H1 (cell line): ENCODE results near the gene CCNE1. TPM values are rescaled to one million over a fixed set of nuclear protein-coding genes. Genes with fewer than 3 reads are reported as not detected.

Source experiments
- CTCF ChIA-PET: fragments of 300-600 bp; sonication (Branson Sonifier 250); formaldehyde crosslinking; loops from one replicate; lab custom pipeline; 2021; ENCODE audit not compliant: partially characterized antibody; lab: Charles Lee
- POLR2A ChIA-PET: fragments of 300-600 bp; sonication (Branson Sonifier 250); formaldehyde crosslinking; loops from one replicate; lab custom pipeline; 2021; ENCODE audit warnings: inconsistent platforms; ENCODE audit not compliant: partially characterized antibody; lab: Charles Lee
- DNase-seq, 2 experiments: peaks; one replicate each; pipeline versions ENCODE4 v3.0.0 to v3.0.0-alpha.2; 2010 to 2022; ENCODE audit warnings: low spot score in 2 of 2, low read depth in 1 of 2, mixed read lengths in 1 of 2
- FAIRE-seq: peaks from 2 replicates; lab custom pipeline; 2011; peaks lifted over from hg19 to GRCh38; lab: Jason Lieb, UNC
- H2AFZ ChIP-seq: 2 replicates; pipeline ENCODE4 v1.8.1; 2012; ENCODE audit warnings: low read length, inconsistent platforms
- H2AK5ac ChIP-seq: 2 replicates; pipeline ENCODE4 v1.6.1; 2013; ENCODE audit warnings: low read depth, low read length
- H2BK120ac ChIP-seq: replicated peaks from 2 replicates; pipeline ENCODE3; 2013; ENCODE audit warnings: low read depth, low read length, inconsistent platforms
- H2BK12ac ChIP-seq: 2 replicates; pipeline ENCODE4 v1.6.1; 2013; ENCODE audit warnings: low read depth, low read length
- H2BK15ac ChIP-seq: 2 replicates; pipeline ENCODE4 v1.6.1; 2013; ENCODE audit warnings: low read length
- H2BK20ac ChIP-seq: 2 replicates; pipeline ENCODE4 v1.6.1; 2013; ENCODE audit warnings: low read length
- H2BK5ac ChIP-seq: 2 replicates; pipeline ENCODE4 v1.6.1; 2013; ENCODE audit warnings: low read depth, low read length
- H3K14ac ChIP-seq: 2 replicates; pipeline ENCODE4 v1.6.1; 2013; ENCODE audit warnings: inconsistent platforms; ENCODE audit not compliant: insufficient read length
- H3K18ac ChIP-seq: 2 replicates; pipeline ENCODE4 v1.6.1; 2013; ENCODE audit warnings: low read length; ENCODE audit errors: extremely low read depth
- H3K23ac ChIP-seq: 2 replicates; pipeline ENCODE4 v1.6.1; 2013; ENCODE audit warnings: inconsistent platforms; ENCODE audit not compliant: insufficient read length
- H3K23me2 ChIP-seq: 2 replicates; pipeline ENCODE4 v1.6.1; 2013; ENCODE audit warnings: low read depth, low read length
- H3K27ac ChIP-seq: 2 replicates; pipeline ENCODE4 v1.6.1; 2011; ENCODE audit warnings: low read depth, low read length, inconsistent platforms
- H3K27me3 ChIP-seq, 4 experiments: replicated peaks in 1 of 4; 1 replicate in 1 of 4; 2 replicates in 3 of 4; pipeline versions ENCODE4 v1.6.1 to v1.8.1; 2011 to 2013; ENCODE audit warnings: low read length in 3 of 4, mild to moderate bottlenecking in 3 of 4, inconsistent platforms in 2 of 4, mixed read lengths in 2 of 4, moderate library complexity in 1 of 4; ENCODE audit not compliant: control insufficient read depth in 3 of 4, insufficient read depth in 3 of 4; ENCODE audit errors: extremely low read depth in 1 of 4
- H3K36me3 ChIP-seq, 4 experiments: 2 replicates each; pipeline versions ENCODE4 v1.6.1 to v1.8.1; 2011 to 2013; ENCODE audit warnings: mild to moderate bottlenecking in 4 of 4, low read length in 3 of 4, moderate library complexity in 2 of 4, control low read depth in 1 of 4, inconsistent platforms in 1 of 4; ENCODE audit not compliant: insufficient read depth in 4 of 4, control insufficient read depth in 2 of 4
- H3K4ac ChIP-seq: replicated peaks from 2 replicates; pipeline ENCODE3; 2013; ENCODE audit warnings: low read length, low read depth, mixed read lengths, inconsistent platforms; ENCODE audit not compliant: insufficient read length
- H3K4me1 ChIP-seq, 4 experiments: replicated peaks in 1 of 4; 1 replicate in 1 of 4; 2 replicates in 3 of 4; pipeline versions ENCODE4 v1.6.1 to v1.8.1; 2011 to 2013; ENCODE audit warnings: low read length in 3 of 4, inconsistent platforms in 2 of 4, mixed read lengths in 1 of 4; ENCODE audit not compliant: insufficient read depth in 4 of 4, control insufficient read depth in 3 of 4
- H3K4me2 ChIP-seq, 2 experiments: 2 replicates each; pipeline versions ENCODE4 v1.6.1 to v1.8.1; 2011 to 2013; ENCODE audit warnings: low read depth in 2 of 2, low read length in 2 of 2, control low read depth in 1 of 2, inconsistent platforms in 1 of 2, mild to moderate bottlenecking in 1 of 2; ENCODE audit not compliant: insufficient read depth in 1 of 2
- H3K4me3 ChIP-seq, 4 experiments: fragments of 200-600, 300-600 bp in 1 of 4; sonication (generic), shearing (Covaris generic), sonication (Bioruptor Twin) in 1 of 4; 2 replicates each; pipeline versions ENCODE4 v1.5.1 to v1.8.1; 2011 to 2016; ENCODE audit warnings: low read length in 4 of 4, low read depth in 3 of 4, control low read depth in 2 of 4, inconsistent platforms in 2 of 4, mild to moderate bottlenecking in 2 of 4, mixed read lengths in 1 of 4, moderate library complexity in 1 of 4; ENCODE audit not compliant: insufficient read depth in 2 of 4; ENCODE audit errors: extremely low read depth in 1 of 4
- H3K56ac ChIP-seq: replicated peaks from 2 replicates; pipeline ENCODE3; 2013; ENCODE audit warnings: low read depth, mild to moderate bottlenecking, mixed read lengths, low read length, inconsistent platforms; ENCODE audit not compliant: insufficient read length
- H3K79me1 ChIP-seq: 2 replicates; pipeline ENCODE4 v1.6.1; 2013; ENCODE audit warnings: low read depth, low read length, control low read depth
- H3K79me2 ChIP-seq, 2 experiments: 2 replicates each; pipeline versions ENCODE4 v1.6.1 to v1.8.1; 2012 to 2013; ENCODE audit warnings: low read length in 2 of 2, mild to moderate bottlenecking in 2 of 2, inconsistent platforms in 1 of 2; ENCODE audit not compliant: insufficient read depth in 2 of 2, control insufficient read depth in 1 of 2
- H3K9ac ChIP-seq, 4 experiments: replicated peaks in 1 of 4; 1 replicate in 1 of 4; 2 replicates in 3 of 4; pipeline versions ENCODE4 v1.6.1 to v1.8.1; 2011 to 2013; ENCODE audit warnings: low read depth in 3 of 4, low read length in 3 of 4, control low read depth in 2 of 4, mild to moderate bottlenecking in 2 of 4, moderate library complexity in 2 of 4, inconsistent platforms in 1 of 4; ENCODE audit errors: extremely low read depth in 1 of 4
- H3K9me3 ChIP-seq, 2 experiments: 2 replicates each; pipeline versions ENCODE4 v1.6.1 to v1.8.1; 2012 to 2013; ENCODE audit warnings: mild to moderate bottlenecking in 2 of 2, moderate library complexity in 2 of 2, control low read depth in 1 of 2, inconsistent platforms in 1 of 2, low read depth in 1 of 2, low read length in 1 of 2, mixed read lengths in 1 of 2; ENCODE audit not compliant: insufficient read depth in 2 of 2
- H4K20me1 ChIP-seq, 2 experiments: replicated peaks in 1 of 2; 2 replicates each; pipeline versions ENCODE3 to v1.8.1; 2011 to 2013; ENCODE audit warnings: inconsistent platforms in 2 of 2, low read length in 2 of 2, mild to moderate bottlenecking in 1 of 2; ENCODE audit not compliant: insufficient read depth in 2 of 2, control insufficient read depth in 1 of 2
- H4K5ac ChIP-seq: 2 replicates; pipeline ENCODE4 v1.6.1; 2013; ENCODE audit warnings: low read length, low read depth, mixed read lengths, inconsistent platforms; ENCODE audit not compliant: insufficient read length
- H4K8ac ChIP-seq: 2 replicates; pipeline ENCODE4 v1.8.0; 2013; ENCODE audit warnings: mild to moderate bottlenecking, moderate library complexity, low read length, inconsistent platforms; ENCODE audit not compliant: insufficient read depth; ENCODE audit errors: extremely low read depth
- H4K91ac ChIP-seq: replicated peaks from 2 replicates; pipeline ENCODE3; 2013; ENCODE audit warnings: low read length, mixed read lengths, inconsistent platforms; ENCODE audit not compliant: insufficient read length
- CHD1 ChIP-seq: IDR thresholded peaks from 2 replicates; pipeline ENCODE4 v1.6.1; 2012; ENCODE audit warnings: low read depth, low read length, improper control_type of control experiment
- EZH2 ChIP-seq: fragments of 200-600 bp; sonication (generic); IDR thresholded peaks from 2 replicates; pipeline ENCODE4 v1.7.1; 2012; ENCODE audit warnings: low read depth, mild to moderate bottlenecking, moderate library complexity, low read length, inconsistent platforms; ENCODE audit not compliant: severe bottlenecking
- KDM5A ChIP-seq: fragments of 200-600 bp; IDR thresholded peaks from 2 replicates; pipeline ENCODE4 v1.7.1; 2012; ENCODE audit warnings: mild to moderate bottlenecking, low read length, inconsistent platforms, mixed read lengths
- SAP30 ChIP-seq: fragments of 300-600 bp; sonication (generic); IDR thresholded peaks from 2 replicates; pipeline ENCODE4 v1.7.1; 2012; ENCODE audit warnings: low read length, moderate library complexity, mild to moderate bottlenecking, inconsistent platforms; ENCODE audit not compliant: insufficient read depth, insufficient replicate concordance
- SRF ChIP-seq: IDR thresholded peaks from 2 replicates; pipeline ENCODE4 v1.6.1; 2011; ENCODE audit warnings: mild to moderate bottlenecking, low read depth, low read length, moderate library complexity
- TEAD4 ChIP-seq: IDR thresholded peaks from 2 replicates; pipeline ENCODE4 v1.6.1; 2012; ENCODE audit warnings: low read depth, low read length, inconsistent platforms, mixed read lengths
- WGBS, 2 experiments: shearing (Covaris generic) in 1 of 2; methylation state at CpG; one replicate each; pipeline versions ENCODE4 v1.1.6 to v1.1.7; 2013 to 2015; ENCODE audit warnings: low lambda C conversion rate in 2 of 2, mixed read lengths in 2 of 2, inconsistent platforms in 1 of 2, low coverage in 1 of 2, missing lambda C conversion rate in 1 of 2; ENCODE audit not compliant: insufficient replicate concordance in 2 of 2, insufficient coverage in 1 of 2, insufficient read length in 1 of 2; ENCODE audit errors: extremely low coverage in 1 of 2, missing lambda C conversion rate in 1 of 2; 5-methylcytosine and 5-hydroxymethylcytosine counted together
- polyA plus RNA-seq, 7 experiments: library from polyadenylated mRNA; depleted of rRNA in 3 of 7; stranded (reverse) in 5 of 7; unstranded in 2 of 7; fragments of >200 nt in 5 of 7; fragments of 200-250 nt in 2 of 7; gene quantifications; 1 replicate in 5 of 7; 2 replicates in 1 of 7; 4 replicates in 1 of 7; pipeline versions ENCODE4 v1.2.1 to v1.2.3, GENCODE V29; 2011 to 2013; ENCODE audit warnings: missing spikeins in 2 of 7, mixed read lengths in 2 of 7
- total RNA-seq: library from RNA; stranded (reverse); fragmentation: NEBNext Ultra II Directional; extraction: Animal tissue kit (Norgen Biotek cat#: 25700); gene quantifications from 2 replicates; pipeline ENCODE4 v1.2.1, GENCODE V29; 2021
- TF ChIP-seq, protein P1 (sequence below): IDR thresholded peaks from 2 replicates; pipeline ENCODE4 v1.6.1; 2011; ENCODE audit warnings: low read depth, mild to moderate bottlenecking, low read length; ENCODE audit not compliant: insufficient read depth

The CCNE1 gene
- total and polyA plus RNA-seq, 2 of the 8 experiments (the other 6 are each of a cell fraction or from before 2014, with no cell fraction given) = 43.2 to 44.6 TPM

DNA sequence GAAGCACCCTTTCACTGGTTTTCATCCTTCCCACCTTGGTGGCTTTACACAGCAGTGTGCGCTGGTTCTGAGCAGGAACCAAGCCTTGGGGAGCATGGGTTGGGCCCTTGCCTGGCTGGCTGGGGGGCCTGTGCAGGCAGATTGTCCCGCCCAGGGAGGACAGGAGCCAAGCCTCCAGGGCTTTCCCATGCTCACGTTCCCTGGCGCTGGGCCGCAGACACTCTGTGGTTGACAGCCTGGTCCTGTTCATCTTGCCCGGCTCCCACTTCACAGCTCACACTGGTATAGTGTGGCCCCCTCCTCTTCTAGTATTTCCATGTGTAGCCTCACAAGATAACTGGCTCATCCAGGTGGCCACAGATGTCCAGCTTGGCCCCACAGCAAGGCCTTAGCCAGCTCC is 4.6 kb upstream of the CCNE1 start:
- no peak overlapping the region for H2BK12ac ChIP-seq
- no peak overlapping the region for H2BK5ac ChIP-seq
- no peak overlapping the region for H2BK20ac ChIP-seq
- CTCF ChIA-PET = interaction anchor here (2.2 kb wide), 1 partner anchor 47 kb away, joined by 11 read pairs; no protein-coding TSS in a partner anchor
- no peaks in the 10 kb centered on the region for H3K27me3 ChIP-seq
- no peaks in the 10 kb centered on the region for H3K36me3 ChIP-seq
- no peak overlapping the region for H2AFZ ChIP-seq
- no peaks in the 10 kb centered on the region for H3K79me2 ChIP-seq
- no peaks in the 10 kb centered on the region for H3K23me2 ChIP-seq
- H4K20me1 ChIP-seq = no peaks in the 10 kb centered on the region
- H2AK5ac ChIP-seq = no peak overlapping the region
- H3K4ac ChIP-seq = no peak overlapping the region
- no peak overlapping the region for H3K56ac ChIP-seq
- no peak overlapping the region for H3K23ac ChIP-seq
- no peak overlapping the region for H4K91ac ChIP-seq
- no peak overlapping the region for H3K9ac ChIP-seq
- FAIRE-seq = no peak
- no peak for DNase-seq
- H3K4me3 ChIP-seq = no peak overlapping the region
- H3K79me1 ChIP-seq = no peaks in the 10 kb centered on the region
- H3K27ac ChIP-seq = no peak overlapping the region
- no peak overlapping the region for H2BK120ac ChIP-seq
- H4K5ac ChIP-seq = no peak overlapping the region
- no peak overlapping the region for H2BK15ac ChIP-seq
- no peaks in the 10 kb centered on the region for H3K9me3 ChIP-seq
- H3K18ac ChIP-seq = no peak overlapping the region
- no peak overlapping the region; the same call in 1 of the 2 replicates for H4K8ac ChIP-seq
- H3K4me1 ChIP-seq = peaks cover 0 to 2% (median 2%) of the 10 kb centered on the region in 4 experiments; a peak in 1 of 7 replicates
- TF ChIP-seq KDM5A = no peak
- no peak for TF ChIP-seq TEAD4
- no peak for TF ChIP-seq SRF
- TF ChIP-seq, protein P1, sequence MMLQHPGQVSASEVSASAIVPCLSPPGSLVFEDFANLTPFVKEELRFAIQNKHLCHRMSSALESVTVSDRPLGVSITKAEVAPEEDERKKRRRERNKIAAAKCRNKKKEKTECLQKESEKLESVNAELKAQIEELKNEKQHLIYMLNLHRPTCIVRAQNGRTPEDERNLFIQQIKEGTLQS = no peak
- TF ChIP-seq CHD1 = no peak
- no peak for TF ChIP-seq SAP30
- TF ChIP-seq EZH2 = no peak
- WGBS, 2 experiments = 90% methylated on average over 6 of the region's 6 CpGs; no CpG with 5 or more reads in 1 of the 2 experiments
- H3K14ac ChIP-seq = no peak overlapping the region
- H3K4me2 ChIP-seq = no peak overlapping the region
- POLR2A ChIA-PET = no interaction called here
